IPS-15b (cell line): Measurements from ENCODE around the gene PIK3R1.

ENCODE experiments used
- H3K27me3 ChIP-seq: one replicate; pipeline ENCODE4 v1.6.1; 2013; ENCODE audit warnings: low read length; ENCODE audit not compliant: control insufficient read depth, insufficient read depth
- H3K36me3 ChIP-seq: one replicate; pipeline ENCODE4 v1.6.1; 2013; ENCODE audit warnings: low read length; ENCODE audit not compliant: control insufficient read depth, insufficient read depth
- H3K4me1 ChIP-seq: one replicate; pipeline ENCODE4 v1.6.1; 2013; ENCODE audit warnings: mild to moderate bottlenecking, low read length; ENCODE audit not compliant: control insufficient read depth, insufficient read depth
- H3K4me3 ChIP-seq: one replicate; pipeline ENCODE4 v1.5.1; 2013; ENCODE audit warnings: low read depth, low read length
- H3K9ac ChIP-seq: one replicate; pipeline ENCODE4 v1.6.1; 2013; ENCODE audit warnings: low read depth, mild to moderate bottlenecking, low read length
- H3K9me3 ChIP-seq: one replicate; pipeline ENCODE4 v1.6.1; 2013; ENCODE audit warnings: mild to moderate bottlenecking, low read length; ENCODE audit not compliant: control insufficient read depth, insufficient read depth

The PIK3R1 gene

DNA sequence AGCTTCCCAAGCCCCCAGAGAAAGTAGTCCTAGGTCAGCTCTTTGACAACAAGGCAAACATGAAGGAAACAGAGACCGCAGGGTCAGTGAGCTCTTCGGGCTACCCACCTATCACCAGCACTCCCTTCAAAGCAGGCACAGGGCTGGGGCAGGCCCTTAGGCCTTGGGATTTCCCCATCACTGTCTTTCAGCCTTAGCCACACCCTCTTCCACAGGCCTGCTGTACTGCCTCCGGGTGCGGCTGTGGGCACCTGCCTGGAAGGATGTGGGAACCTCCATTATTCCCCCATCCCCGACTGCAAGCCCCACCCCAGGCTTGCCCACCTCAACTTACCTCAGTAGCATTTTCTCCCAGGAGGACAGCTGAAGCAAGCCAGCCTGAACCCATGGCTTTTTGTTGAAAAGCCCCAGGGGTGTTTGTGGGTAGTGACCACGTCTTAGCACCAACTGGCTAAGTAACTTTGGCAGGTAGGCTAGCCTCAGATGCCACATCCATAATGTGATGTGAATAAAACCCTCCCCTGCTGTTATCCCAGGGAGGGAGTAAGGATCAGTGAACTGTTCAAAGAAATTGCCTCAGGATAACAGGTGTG is 100.2 kb downstream of the PIK3R1 start:
- Histone ChIP-seq H3K4me1 (no peaks in the 10 kb centered on the region), H3K36me3 (peaks cover 2% of the 10 kb centered on the region), H3K4me3 (no peak overlapping the region), H3K9me3 (no peaks in the 10 kb centered on the region), H3K27me3 (no peaks in the 10 kb centered on the region), H3K9ac (no peak overlapping the region)

DNA sequence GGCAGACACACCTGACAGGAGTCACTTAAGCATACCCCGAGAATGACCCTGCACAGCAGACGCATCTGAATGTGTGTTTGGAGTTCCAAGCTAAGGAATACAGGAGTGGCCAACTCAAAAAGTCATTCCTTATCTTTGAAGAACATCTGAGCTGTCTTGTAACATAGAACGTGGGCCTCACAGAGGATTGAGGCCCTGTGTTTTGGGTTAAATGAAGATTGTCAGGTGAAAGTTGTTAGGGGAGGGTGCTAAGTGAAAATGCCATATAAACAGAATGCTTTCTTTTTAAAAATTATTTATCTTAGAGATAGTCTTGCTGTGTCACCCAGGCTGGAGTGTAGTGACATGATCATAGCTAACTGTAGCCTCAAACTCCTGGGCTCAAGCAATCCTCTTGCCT is 100.9 kb downstream of the PIK3R1 start:
- Histone ChIP-seq H3K9me3 (no peaks in the 10 kb centered on the region), H3K9ac (no peak overlapping the region), H3K27me3 (no peaks in the 10 kb centered on the region), H3K4me3 (no peak overlapping the region), H3K36me3 (peaks cover 2% of the 10 kb centered on the region), H3K4me1 (no peaks in the 10 kb centered on the region)

DNA sequence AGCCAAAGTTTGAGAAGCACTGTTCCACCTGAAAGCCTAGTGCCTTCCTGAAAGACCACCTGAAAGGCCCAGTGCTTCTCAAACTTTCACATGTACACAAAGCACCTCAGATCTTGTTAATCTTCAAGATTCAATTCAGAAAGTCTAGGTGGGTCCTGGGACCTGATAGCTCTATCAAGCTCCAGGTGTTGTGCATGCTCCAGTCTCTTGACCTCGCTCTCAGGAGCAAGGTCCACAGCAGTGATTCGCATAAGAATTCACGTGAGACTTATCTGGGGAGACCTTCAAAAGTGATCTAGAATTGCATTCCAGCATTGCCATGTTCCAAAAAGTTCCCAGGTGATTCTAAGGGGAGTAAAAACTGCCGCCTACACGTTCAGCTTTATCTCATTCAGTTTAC is 102.1 kb downstream of the PIK3R1 start:
- peaks cover 2% of the 10 kb centered on the region for H3K36me3 ChIP-seq
- no peaks in the 10 kb centered on the region for H3K27me3 ChIP-seq
- H3K9ac ChIP-seq = no peak overlapping the region
- H3K4me3 ChIP-seq = no peak overlapping the region
- H3K9me3 ChIP-seq = no peaks in the 10 kb centered on the region
- H3K4me1 ChIP-seq = no peaks in the 10 kb centered on the region

DNA sequence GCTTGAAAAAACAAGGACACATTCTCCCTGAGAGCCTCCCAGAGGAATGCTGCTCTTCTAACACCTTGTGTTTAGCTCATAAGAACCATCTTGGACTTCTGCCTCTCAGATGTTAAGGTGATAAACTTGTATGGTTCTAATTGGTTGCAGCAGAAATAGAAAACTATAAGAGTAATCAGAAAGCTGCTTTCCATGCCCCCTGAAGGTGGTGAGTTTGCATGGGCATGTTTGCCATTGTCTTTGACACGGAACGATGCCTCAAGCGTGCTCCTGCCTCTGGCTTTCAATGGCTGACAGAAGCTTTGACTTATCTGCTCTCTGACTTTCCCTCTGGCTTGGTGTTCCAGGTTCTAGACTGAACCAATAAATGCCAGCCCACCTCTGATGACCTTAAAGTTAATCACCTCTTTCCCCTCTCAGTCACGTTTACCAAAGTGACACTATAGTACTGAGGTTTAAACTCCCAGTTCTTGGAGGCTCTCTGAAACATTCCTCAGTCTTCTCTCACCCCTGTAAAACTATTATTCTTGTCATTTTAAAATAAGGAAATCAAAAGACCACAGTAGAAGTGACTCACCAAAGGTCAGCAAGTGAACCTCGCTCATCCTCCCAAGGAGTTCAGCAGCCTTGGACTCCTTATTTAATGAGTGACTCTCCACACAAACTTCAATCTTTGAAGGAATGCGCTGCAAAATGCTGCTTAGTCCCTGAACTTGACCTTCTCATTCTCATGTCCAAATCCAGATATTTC is 103.6 kb downstream of the PIK3R1 start:
- Histone ChIP-seq H3K27me3 (no peaks in the 10 kb centered on the region), H3K4me3 (no peak overlapping the region), H3K36me3 (peaks cover 2% of the 10 kb centered on the region), H3K9ac (no peak overlapping the region), H3K9me3 (no peaks in the 10 kb centered on the region), H3K4me1 (no peaks in the 10 kb centered on the region)

DNA sequence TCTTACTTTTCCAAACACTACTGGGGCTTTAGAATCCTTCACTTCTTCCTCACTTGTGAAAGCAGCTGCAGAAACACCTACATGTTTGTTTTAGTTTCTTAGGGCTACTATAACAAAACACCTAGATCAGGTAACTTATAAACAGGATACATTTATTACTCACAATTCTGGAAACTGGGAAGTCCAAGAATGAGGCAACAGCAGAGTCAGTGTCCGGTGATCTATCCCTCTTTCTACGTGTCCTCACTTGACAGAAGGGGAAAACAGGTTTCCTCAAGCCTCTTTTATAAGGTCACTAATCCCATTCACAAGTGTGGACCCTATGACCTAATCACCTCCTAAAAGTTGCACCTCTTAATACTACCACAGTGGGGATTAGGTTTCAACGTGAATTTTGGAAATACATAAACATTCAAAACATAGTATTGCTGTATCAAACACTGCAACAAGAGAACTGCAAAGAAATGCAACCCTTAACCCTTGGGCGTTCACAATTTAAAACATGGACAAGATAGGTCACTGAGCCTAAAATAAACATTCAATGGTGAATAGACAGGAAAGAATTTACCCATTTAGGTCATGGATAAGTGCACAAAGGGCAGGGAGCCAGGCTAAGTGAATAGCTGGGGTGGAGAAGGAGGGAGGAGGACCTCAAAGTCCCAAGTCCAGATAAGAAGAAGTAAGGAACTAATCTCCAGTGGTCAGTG is 104.3 kb downstream of the PIK3R1 start:
- Histone ChIP-seq H3K36me3 (peaks cover 2% of the 10 kb centered on the region), H3K9ac (no peak overlapping the region), H3K4me1 (no peaks in the 10 kb centered on the region), H3K27me3 (no peaks in the 10 kb centered on the region), H3K4me3 (no peak overlapping the region), H3K9me3 (no peaks in the 10 kb centered on the region)

DNA sequence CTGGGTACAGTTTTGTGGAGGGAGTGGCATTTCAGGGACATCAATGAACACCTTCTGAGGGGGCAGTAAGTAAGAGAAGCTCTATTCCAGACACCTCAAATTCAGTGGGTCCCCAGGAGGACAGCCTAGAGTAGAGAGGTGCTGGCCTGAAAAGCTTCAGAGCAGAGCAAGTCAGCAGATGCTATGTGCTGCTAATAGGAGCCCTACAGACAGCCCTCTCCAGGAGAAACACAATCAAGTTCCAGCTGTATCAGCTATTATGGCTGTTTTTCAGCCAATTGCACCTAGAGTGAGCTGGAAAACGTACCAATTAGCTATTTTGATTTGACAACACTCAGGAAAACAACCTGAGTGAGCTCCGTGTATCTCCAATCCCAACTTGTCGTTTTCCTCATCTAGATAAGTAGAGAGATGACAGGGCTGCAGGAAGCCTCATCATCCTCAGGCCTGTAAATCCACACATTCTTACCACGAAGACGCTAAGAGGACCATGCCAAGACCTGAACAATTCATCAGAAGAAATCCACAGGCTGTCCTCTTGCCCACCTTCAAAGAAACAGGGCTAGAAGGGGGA is 104.9 kb downstream of the PIK3R1 start:
- H3K4me3 ChIP-seq = no peak overlapping the region
- H3K4me1 ChIP-seq = no peaks in the 10 kb centered on the region
- H3K9me3 ChIP-seq = no peaks in the 10 kb centered on the region

DNA sequence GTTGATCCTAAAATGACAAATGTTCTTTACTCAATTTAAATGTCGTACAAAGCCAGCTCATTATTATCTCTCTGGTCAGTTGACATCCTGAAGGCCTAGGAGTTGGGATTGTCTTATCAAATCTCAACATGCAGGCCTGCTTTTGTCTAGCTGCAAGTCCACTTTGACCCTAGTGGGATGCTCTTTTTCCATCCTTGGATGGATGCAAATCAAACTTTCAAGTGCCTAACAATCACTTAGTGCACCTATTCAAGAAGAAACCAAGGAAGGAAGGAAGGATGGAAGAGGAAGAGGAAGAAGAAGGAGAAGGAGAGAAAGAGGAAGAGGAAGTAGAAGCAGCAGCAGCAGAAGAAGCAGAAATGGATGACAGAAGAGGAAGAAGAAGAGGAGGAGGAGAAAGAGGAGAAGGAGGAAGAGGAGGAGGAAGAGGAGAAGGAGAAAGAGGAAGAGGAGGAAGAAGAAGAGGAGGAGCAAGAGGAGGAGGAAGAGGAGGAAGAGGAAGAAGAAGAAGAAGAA is 109.6 kb downstream of the PIK3R1 start:
- Histone ChIP-seq H3K27me3 (no peaks in the 10 kb centered on the region), H3K36me3 (peaks cover 2% of the 10 kb centered on the region), H3K9me3 (no peaks in the 10 kb centered on the region), H3K4me3 (no peak overlapping the region), H3K9ac (no peak overlapping the region), H3K4me1 (no peaks in the 10 kb centered on the region)

More for the DNA sequence above, 104.9 kb downstream of the PIK3R1 start:
- Histone ChIP-seq H3K27me3 (no peaks in the 10 kb centered on the region), H3K36me3 (peaks cover 2% of the 10 kb centered on the region), H3K9ac (no peak overlapping the region)

DNA sequence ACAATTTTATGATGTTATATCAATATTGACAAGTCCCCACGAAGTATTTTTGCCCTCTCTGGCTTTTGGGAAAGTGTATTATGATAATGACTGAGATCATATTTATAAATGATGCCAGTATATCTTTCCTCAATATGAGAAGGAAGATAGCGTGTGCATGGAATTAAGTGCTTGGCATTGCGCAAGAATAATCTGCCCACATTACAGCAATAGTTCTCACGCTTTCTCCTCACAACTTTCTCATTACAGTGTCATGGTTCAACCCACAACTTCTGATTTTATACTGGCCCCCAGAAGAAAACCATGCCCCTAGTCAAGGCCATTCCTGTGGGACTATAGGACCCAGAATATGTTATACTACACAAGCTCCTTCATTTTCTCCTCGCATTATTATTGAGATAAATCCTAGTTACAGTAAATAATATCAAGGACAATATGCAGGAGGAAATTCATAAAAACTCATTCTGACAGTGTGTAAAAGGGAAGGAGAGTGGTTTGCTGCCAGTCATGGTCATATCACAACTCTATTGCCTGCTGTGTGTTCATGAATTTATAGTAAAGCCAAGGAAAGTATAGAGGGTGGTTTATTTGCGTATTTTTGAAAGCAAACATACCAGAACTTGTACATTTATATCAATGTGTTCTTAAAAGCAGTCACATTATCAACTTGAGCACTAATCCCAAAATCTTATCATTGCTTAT is 114.1 kb downstream of the PIK3R1 start:
- no peaks in the 10 kb centered on the region for H3K4me1 ChIP-seq
- H3K9ac ChIP-seq = no peak overlapping the region
- no peak overlapping the region for H3K4me3 ChIP-seq
- H3K27me3 ChIP-seq = no peaks in the 10 kb centered on the region
- no peaks in the 10 kb centered on the region for H3K36me3 ChIP-seq
- no peaks in the 10 kb centered on the region for H3K9me3 ChIP-seq

DNA sequence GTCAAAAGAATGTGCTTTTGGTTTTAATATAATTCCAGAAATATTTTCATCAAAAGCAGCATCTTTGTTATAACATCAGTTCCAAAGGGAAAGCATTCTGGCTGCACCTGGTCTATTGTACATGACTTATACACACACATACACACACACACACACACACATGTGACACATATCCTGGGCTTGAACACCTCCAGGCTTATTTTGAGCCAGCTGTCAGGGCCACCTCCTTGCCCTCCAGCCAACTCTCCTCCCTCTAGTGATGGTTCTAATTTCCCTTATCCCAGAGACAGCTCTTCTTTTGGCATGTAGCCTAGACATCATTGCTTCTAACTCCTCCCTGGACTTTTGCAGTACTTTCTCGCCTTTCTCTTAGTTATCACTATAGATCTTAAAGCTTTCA is 115.0 kb downstream of the PIK3R1 start:
- H3K9ac ChIP-seq = no peak overlapping the region
- no peak overlapping the region for H3K4me3 ChIP-seq
- no peaks in the 10 kb centered on the region for H3K4me1 ChIP-seq
- H3K36me3 ChIP-seq = no peaks in the 10 kb centered on the region
- H3K9me3 ChIP-seq = no peaks in the 10 kb centered on the region
- H3K27me3 ChIP-seq = no peaks in the 10 kb centered on the region

DNA sequence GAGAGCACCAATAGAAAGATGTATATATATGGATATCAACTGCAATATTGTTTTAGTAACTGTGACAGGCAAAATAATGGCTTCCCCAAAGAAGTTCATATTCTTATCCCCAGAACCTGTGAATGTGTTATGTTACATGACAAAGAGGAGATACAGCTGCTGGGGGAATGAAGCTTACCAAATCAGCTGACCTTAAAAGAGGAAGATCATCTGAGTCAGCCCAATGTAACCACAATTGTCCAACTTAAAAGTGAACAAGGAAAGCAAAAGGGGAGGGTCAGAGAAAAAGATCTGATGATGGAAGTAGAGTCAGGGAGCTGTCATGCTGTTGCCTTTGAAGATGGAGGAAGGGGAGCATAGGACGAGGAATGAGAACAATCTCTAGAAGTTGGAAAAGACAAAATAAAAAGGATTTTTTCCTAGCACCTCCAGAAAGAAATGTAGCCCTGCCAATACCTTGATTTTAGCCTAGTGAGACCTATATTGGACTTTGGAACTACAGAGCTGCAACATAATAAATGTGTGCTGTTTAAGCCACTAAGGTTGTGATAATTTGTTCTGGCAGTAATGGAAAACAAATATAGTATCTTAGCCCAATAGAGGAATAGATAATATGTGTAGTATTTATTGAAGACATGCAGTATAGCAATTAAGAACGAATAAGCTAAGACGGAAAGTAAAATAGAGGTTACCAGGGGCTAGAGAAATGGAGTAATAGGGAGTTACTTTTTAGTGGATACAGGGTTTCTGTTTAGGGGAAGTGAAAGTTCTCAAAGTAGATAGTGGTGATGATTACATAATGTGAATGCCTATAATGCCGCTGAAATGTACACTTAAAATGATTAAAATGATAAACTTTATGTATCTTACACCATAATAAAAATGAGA is 115.9 kb downstream of the PIK3R1 start:
- no peaks in the 10 kb centered on the region for H3K27me3 ChIP-seq
- H3K4me3 ChIP-seq = no peak overlapping the region
- H3K36me3 ChIP-seq = no peaks in the 10 kb centered on the region
- no peaks in the 10 kb centered on the region for H3K4me1 ChIP-seq
- H3K9ac ChIP-seq = no peak overlapping the region
- H3K9me3 ChIP-seq = no peaks in the 10 kb centered on the region
